Activated CD8-positive, alpha-beta memory T cell treated with anti-CD3 and anti-CD28 coated beads, Interleukin-2, amount 10 ng/mL, durations not matched to agents 7 days and 5 days (primary cell): ENCODE results near the gene C4BPB. TPM values are rescaled to one million over a fixed set of nuclear protein-coding genes. Genes with fewer than 3 reads are reported as not detected.

Experiments used
- ATAC-seq: fragments of 150-1000 bp; cut with Tn5 transposase; one replicate; pipeline ENCODE4 v1.10.0; 2021; ENCODE audit warnings: moderate library complexity
- CTCF ChIA-PET: fragments of 350-600 bp; sonication (Branson Sonifier 250); formaldehyde crosslinking; loops from one replicate; lab custom pipeline; 2021; ENCODE audit warnings: antibody characterized with exemption; lab: Charles Lee
- DNase-seq: peaks from one replicate; pipeline ENCODE4 v3.0.0-alpha.2; 2020
- H3K27ac Mint-ChIP-seq: one replicate; pipeline ENCODE4 v1.8.0; 2021; ENCODE audit warnings: mild to moderate bottlenecking, mixed read lengths
- H3K27me3 Mint-ChIP-seq: one replicate; pipeline ENCODE4 v1.8.0; 2021; ENCODE audit warnings: mixed read lengths
- H3K36me3 Mint-ChIP-seq: one replicate; pipeline ENCODE4 v1.8.0; 2021; ENCODE audit warnings: mild to moderate bottlenecking, mixed read lengths
- H3K4me1 Mint-ChIP-seq: one replicate; pipeline ENCODE4 v1.8.0; 2021; ENCODE audit warnings: mixed read lengths
- H3K4me3 Mint-ChIP-seq: one replicate; pipeline ENCODE4 v1.8.0; 2021; ENCODE audit warnings: mild to moderate bottlenecking, moderate library complexity, mixed read lengths
- H3K9me3 Mint-ChIP-seq: one replicate; pipeline ENCODE4 v1.8.0; 2022; ENCODE audit warnings: low read depth, mixed read lengths
- total RNA-seq, 2 experiments: library from RNA; stranded (reverse); gene quantifications; one replicate each; pipeline ENCODE4 v1.2.3, GENCODE V29; 2021

The C4BPB gene
- total RNA-seq, 2 experiments from 2014 or later, result 0.91 to 1.1 TPM

DNA sequence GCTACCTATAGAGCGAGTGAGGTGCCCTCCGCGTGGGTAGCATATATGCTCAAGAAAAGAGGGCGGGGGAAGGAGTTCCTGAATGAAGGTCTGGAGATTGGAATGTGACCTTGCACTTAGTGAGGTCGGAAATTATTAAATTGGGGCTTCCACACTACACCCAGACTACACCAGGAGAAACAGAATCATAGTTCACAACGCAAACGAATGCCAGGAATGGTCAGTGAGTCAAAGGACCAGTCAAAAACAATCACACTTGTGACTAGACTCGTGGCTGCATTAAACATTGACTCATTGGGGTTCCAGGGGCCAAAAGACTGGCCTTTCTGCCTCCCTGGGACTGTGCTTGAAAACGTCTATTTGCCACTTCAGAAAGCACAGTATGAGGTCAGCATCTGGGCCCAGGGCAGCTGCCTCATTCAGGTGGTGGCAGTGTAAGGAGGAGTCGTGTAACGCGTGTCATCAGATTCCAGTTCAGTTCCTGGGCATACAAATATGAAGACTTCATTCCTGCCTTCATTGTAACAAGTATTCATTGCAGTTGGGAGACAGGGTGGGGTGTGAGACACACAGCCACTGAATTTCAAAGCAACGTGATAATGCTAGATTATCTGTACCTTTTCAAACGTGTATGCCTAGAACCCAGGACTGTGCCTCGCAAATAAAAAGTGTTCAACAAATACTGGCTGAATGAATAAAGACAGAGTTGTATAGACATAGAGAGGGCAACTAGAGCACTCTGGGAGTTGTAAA, 37.3 kb upstream of the C4BPB start, which contains the start of gene YOD1:
YOD1 (minus strand) TSS at position 18 of the 753 bp plus-strand sequence. CDS start 178 bp downstream, outside the sequence.
- peak within 1 kb of the TSS; percentile 95 for H3K4me3 Mint-ChIP-seq
- peaks cover 3% of the 10 kb centered on the region for H3K27me3 Mint-ChIP-seq
- H3K27ac Mint-ChIP-seq, result peak within 1 kb of the TSS; percentile 93
- no peaks in the 10 kb centered on the region for H3K9me3 Mint-ChIP-seq
- peaks cover 51% of the 10 kb centered on the region for H3K4me1 Mint-ChIP-seq
- DNase-seq, result no peak
- CTCF ChIA-PET, result interaction anchor here (2.3 to 2.8 kb wide), 2 partner anchors 16 to 32 kb away, joined by 9 to 18 read pairs; no protein-coding TSS in a partner anchor
- ATAC-seq, result no peak
- peaks cover 21% of the 10 kb centered on the region for H3K36me3 Mint-ChIP-seq

DNA sequence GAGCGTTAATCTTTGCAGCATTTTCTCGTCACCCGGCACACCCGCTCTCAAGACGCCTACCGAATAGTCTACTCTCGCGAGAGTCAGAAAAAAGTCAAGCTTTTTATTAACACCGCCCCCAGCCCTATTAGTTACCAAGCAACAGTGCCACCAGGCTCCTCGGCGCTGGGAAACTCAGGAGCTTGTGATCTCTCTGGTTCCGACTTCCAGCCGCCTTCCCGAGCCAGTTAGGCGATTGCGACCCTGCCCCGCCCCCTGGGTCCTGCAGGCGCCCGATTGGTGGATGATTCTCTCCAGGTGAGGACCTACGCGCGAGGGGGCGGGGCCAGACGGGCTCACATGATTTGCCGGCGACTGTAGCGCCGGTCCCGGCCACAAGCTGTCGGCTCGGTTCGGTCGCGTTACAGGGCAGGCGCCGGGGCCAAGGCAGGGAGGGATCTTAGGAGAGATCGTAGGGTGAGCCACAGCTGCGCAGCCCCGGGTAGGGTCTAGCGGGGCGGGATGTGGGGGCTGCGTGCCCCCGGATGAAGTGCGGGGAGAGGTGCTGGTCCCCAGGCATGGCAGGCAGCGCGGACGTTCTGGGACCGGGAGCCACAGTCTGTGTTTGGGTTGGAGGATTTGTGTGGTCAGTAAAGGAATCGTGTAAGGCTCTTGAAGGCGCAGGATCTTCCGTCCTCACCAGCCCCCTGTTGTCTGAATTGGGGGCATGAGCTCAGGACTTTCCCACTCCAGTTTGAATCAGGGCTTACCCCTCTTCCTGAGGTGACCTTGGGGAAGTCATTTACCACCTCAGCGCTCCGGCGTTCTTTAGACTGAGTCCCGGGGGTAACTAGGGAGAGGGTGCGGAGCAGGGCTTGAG, 35.5 kb upstream of the C4BPB start, which contains the start of gene PFKFB2:
PFKFB2 (plus strand) TSS at position 365 of the 859 bp plus-strand sequence. CDS start 1,443 bp downstream, outside the sequence.
- peak within 1 kb of the TSS; percentile 93 for H3K4me3 Mint-ChIP-seq
- ATAC-seq, result peak; percentile 90
- H3K36me3 Mint-ChIP-seq, result peaks cover 8% of the 10 kb centered on the region
- peak within 1 kb of the TSS; percentile 82 for H3K27ac Mint-ChIP-seq
- H3K27me3 Mint-ChIP-seq, result peaks cover 5% of the 10 kb centered on the region
- CTCF ChIA-PET, result interaction anchor here (0.8 to 2.3 kb wide), 14 partner anchors 10 to 446 kb away, joined by 3 to 10 read pairs (median 5); no protein-coding TSS in a partner anchor
- H3K4me1 Mint-ChIP-seq, result peaks cover 37% of the 10 kb centered on the region
- no peaks in the 10 kb centered on the region for H3K9me3 Mint-ChIP-seq
- DNase-seq, result peak; percentile 95

DNA sequence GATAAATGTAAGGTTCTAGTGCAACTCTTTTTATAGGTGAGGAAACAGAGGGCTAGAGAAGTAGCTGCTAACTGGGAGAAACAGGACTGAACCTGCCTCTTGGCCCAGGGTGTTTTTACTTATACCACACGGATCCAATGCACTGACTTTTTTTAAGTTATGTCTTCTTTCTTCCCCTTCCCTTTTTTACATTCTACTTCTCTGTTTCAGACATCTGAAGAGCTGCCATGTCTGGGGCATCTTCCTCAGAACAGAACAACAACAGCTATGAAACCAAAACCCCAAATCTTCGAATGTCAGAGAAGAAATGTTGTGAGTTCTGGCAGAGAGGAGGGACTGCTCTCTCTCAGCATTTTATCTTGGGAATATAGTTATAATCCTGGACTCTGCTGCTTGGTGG, 34.2 kb upstream of the C4BPB start:
- no peak overlapping the region for H3K27ac Mint-ChIP-seq
- peaks cover 2% of the 10 kb centered on the region for H3K36me3 Mint-ChIP-seq
- H3K4me1 Mint-ChIP-seq, result peaks cover 31% of the 10 kb centered on the region
- CTCF ChIA-PET, result interaction anchor here (2.4 kb wide), 1 partner anchor 25 kb away, joined by 9 read pairs; no protein-coding TSS in a partner anchor
- H3K4me3 Mint-ChIP-seq, result no peak overlapping the region
- H3K27me3 Mint-ChIP-seq, result peaks cover 5% of the 10 kb centered on the region
- ATAC-seq (no peak), DNase-seq (no peak)
- H3K9me3 Mint-ChIP-seq, result no peaks in the 10 kb centered on the region

DNA sequence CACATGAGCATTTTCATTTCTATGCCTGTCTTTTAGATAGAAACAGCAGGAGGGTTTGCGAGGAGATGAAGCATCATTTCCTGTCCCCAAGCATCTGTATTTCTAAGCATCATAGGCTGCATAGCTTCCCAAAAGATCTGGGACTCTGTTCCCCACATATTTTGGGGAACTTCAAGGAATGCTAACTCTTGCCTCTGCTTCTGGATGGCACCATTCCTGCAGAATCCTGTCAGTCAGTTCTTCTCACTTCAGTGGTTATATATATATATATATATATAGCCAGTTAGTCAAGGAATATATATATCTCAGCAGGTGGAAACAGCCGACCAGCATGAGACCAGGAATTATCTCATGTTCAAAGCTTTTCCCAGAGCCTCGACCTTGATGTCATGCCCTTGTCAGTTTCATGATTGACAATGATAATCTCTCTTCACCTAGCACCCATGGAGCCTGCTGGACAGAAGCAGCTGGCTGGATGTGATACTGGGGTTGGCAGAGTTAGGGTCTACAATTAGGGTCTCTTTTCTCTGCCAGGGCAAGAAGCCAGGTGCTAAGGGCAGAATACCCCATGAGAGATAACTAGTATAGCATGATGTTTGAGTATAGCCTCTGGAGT, 33.2 kb upstream of the C4BPB start:
- no peak overlapping the region for H3K4me3 Mint-ChIP-seq
- H3K9me3 Mint-ChIP-seq, result no peaks in the 10 kb centered on the region
- peaks cover 5% of the 10 kb centered on the region for H3K27me3 Mint-ChIP-seq
- no peak for ATAC-seq
- H3K4me1 Mint-ChIP-seq, result peaks cover 28% of the 10 kb centered on the region
- H3K27ac Mint-ChIP-seq, result no peak overlapping the region
- DNase-seq, result no peak
- CTCF ChIA-PET, result interaction anchor here (0.8 to 2.4 kb wide), 3 partner anchors 13 to 24 kb away, joined by 3 to 9 read pairs (median 3); no protein-coding TSS in a partner anchor
- H3K36me3 Mint-ChIP-seq, result no peaks in the 10 kb centered on the region

DNA sequence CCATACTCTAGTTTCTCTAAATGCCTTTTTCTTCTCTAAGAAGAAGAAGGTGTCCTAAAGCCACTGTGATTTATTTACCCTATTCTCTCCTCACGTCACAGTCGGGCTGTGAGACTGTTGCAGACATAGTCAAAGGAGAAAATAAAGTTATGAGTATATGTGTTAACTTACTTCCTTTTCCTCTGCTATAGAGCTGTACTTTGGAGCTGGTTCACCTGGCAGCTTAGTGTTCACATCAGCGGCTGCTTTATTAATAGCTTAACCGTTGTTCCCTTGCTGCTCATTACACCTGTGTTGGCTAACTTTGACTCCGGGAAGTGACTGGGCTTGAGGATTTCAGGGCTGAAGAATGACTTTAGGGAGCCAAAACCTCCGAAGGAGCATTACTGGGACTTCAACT, 32.0 kb upstream of the C4BPB start:
- Mint-ChIP-seq H3K4me1 (peaks cover 20% of the 10 kb centered on the region), H3K36me3 (no peaks in the 10 kb centered on the region), H3K27ac (no peak overlapping the region), H3K27me3 (peaks cover 5% of the 10 kb centered on the region), H3K4me3 (no peak overlapping the region), H3K9me3 (no peaks in the 10 kb centered on the region)
- DNase-seq (no peak), ATAC-seq (no peak)
- CTCF ChIA-PET, result interaction anchor here (0.7 to 2.4 kb wide), 3 partner anchors 12 to 240 kb away, joined by 3 to 9 read pairs (median 4); no protein-coding TSS in a partner anchor

DNA sequence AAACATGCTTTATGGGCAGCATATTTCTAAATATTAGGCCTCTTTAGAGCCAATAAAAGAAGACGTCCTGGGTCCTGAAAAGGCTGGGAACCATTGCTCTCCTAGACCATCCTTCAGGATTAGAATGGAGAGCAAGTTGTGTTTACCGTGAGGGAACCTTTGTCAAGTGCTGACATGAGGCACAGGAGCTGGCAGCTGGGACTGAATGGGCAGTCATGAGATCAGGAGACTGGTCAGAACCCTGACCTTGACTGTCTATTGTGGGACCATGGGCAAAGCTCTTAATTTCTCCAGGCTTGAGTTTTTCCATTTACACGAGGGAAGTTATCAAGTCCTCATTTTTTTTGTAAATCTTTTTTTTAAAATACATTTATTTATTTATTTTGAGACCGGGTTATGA, 30.4 kb upstream of the C4BPB start:
- Mint-ChIP-seq H3K9me3 (no peaks in the 10 kb centered on the region), H3K27me3 (peaks cover 5% of the 10 kb centered on the region), H3K27ac (no peak overlapping the region), H3K4me1 (peaks cover 6% of the 10 kb centered on the region), H3K4me3 (no peak overlapping the region), H3K36me3 (no peaks in the 10 kb centered on the region)
- CTCF ChIA-PET, result interaction anchor here (1.4 kb wide), 1 partner anchor 11 kb away, joined by 4 read pairs; no protein-coding TSS in a partner anchor
- ATAC-seq, result no peak
- DNase-seq, result no peak

DNA sequence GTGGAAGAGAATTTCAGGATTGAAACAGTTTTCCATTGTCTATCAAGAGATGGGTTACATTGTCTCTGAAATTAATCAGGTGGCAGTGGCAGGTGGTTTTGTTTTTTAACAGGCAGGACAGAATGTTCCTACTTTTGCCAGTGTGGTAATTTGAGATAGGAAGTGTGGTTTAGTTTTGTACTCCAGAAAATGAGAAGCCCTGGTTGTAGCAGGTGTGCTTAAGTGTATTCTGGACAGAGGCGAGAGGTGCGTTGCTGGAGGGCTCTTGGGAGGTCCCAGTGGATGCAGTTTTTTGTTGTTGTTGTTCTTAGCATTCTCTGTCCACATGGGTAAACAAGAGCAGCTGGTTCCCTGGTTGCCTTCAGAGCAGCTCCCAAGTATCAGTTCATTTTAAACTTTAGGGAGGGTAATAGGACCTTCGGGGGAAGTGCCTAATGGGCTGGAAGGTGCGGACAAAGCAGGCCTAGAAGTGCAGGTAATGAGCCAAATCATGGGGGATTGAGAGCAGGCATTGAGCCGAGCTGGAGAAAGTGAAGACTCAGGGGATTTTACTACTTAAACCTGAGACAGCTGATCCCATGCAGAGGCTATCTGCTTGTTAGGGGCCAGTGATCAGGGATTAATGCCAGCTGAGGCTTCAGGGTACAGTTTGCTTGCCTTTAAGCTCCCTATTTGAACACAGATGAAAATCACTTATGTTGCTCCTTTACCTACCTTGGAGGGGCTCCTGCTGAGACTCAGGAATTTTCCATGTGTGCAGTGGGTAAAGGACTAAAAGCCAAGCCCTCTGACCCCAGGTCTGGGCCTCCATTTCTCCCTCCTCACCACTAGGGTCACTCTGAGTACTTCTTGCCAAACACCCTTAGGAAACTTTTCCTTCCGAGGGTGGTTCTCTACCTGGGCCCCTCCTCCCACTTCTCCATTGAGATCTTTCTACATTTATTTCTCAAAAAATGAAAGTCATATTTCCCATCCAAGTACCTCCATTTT, 29.5 kb upstream of the C4BPB start:
- peaks cover 2% of the 10 kb centered on the region for H3K4me1 Mint-ChIP-seq
- H3K27me3 Mint-ChIP-seq, result peaks cover 3% of the 10 kb centered on the region
- ATAC-seq (no peak), DNase-seq (no peak)
- CTCF ChIA-PET, result interaction anchor here (1.0 to 1.7 kb wide), 3 partner anchors 10 to 21 kb away, joined by 3 to 8 read pairs (median 4); no protein-coding TSS in a partner anchor
- H3K36me3 Mint-ChIP-seq, result no peaks in the 10 kb centered on the region
- H3K4me3 Mint-ChIP-seq, result no peak overlapping the region
- H3K27ac Mint-ChIP-seq, result no peak overlapping the region
- no peaks in the 10 kb centered on the region for H3K9me3 Mint-ChIP-seq

DNA sequence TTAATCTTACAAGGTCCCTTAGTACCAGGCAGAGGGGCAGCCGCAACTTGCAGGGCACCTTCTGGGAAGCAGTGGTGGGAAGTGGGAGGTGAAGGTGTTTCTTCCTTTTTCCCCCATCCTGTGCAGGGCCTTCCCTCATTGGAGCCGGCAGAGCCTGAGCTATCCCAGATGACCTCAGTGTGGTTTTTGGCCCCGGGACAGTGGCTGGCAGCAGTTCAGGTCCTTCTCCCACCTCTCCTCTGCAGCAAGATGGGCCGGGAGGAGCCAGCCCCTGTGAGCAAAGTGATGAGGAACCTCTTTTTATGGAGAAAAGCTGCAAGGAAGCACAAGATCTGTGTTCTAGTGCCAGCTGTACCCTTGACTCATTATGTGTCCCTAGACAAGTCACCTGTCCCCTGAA, 28.8 kb upstream of the C4BPB start:
- CTCF ChIA-PET, result interaction anchor here (0.7 to 1.7 kb wide), 4 partner anchors 11 to 25 kb away, joined by 3 to 8 read pairs (median 4); no protein-coding TSS in a partner anchor
- Mint-ChIP-seq H3K4me3 (no peak overlapping the region), H3K27me3 (peaks cover 2% of the 10 kb centered on the region), H3K9me3 (no peaks in the 10 kb centered on the region), H3K36me3 (no peaks in the 10 kb centered on the region), H3K27ac (no peak overlapping the region), H3K4me1 (no peaks in the 10 kb centered on the region)
- DNase-seq, result no peak
- ATAC-seq, result no peak

DNA sequence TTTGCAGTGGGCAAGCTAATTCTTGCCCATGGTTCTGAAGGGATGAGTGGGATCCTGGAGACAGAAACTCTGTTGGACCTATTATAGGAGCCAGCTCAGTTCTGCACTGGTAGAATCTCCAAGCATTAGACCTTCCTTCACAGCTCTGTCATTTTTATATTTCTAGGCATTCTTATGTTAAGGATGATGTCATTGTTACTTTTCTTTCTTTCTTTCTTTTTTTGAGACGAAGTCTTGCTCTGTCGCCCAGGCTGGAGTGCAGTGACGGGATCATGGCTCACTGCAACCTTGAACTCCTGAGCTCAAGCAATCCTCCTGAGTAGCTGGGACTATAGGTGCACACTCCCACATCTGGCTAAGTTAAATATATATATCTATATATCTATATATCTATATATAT, 28.1 kb upstream of the C4BPB start:
- Mint-ChIP-seq H3K9me3 (no peaks in the 10 kb centered on the region), H3K4me3 (no peak overlapping the region), H3K36me3 (no peaks in the 10 kb centered on the region), H3K4me1 (no peaks in the 10 kb centered on the region), H3K27me3 (peaks cover 2% of the 10 kb centered on the region), H3K27ac (no peak overlapping the region)
- CTCF ChIA-PET, result interaction anchor here (0.7 to 1.7 kb wide), 5 partner anchors 11 to 24 kb away, joined by 3 to 8 read pairs (median 4); no protein-coding TSS in a partner anchor
- ATAC-seq, result no peak
- DNase-seq, result no peak

DNA sequence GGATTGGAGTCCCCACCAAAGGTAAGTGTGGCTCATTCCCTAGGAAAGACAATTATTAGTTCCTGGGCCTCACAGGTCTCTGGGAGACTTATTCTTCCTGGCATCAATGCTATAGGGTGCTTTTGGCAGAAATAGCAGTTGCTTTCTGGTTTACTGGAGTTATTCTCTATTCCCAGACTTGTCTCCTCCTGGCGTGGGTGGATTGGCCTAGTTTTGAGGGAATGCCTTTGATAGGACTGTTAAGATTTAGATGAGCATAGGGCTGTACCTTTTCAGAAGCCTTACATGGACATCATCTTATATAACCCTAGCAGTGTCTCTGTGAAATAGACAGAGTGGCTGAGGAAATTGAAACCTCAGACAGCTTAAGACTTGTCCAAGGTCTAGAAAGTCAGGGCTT, 26.6 kb upstream of the C4BPB start:
- ATAC-seq, result no peak
- H3K9me3 Mint-ChIP-seq, result no peaks in the 10 kb centered on the region
- H3K4me3 Mint-ChIP-seq, result no peak overlapping the region

DNA sequence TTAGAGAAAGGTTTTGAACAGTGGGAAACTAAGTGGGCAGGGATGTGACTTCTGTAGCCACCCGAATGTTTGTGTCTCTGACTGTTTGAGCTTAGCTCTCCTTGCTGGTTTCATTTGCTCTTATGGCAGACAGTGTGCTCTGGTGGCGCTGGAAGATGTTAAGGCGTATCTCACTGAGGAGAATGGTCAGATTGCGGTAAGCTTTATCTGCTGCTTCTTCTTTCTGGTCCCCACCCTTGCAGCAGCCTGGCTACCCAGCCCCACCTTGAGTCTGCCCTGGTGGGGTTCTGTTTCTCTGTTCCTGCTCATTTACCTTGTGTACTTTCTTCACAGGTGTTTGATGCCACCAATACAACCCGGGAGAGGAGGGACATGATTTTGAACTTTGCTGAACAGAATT, 25.6 kb upstream of the C4BPB start:
- Mint-ChIP-seq H3K4me1 (no peaks in the 10 kb centered on the region), H3K27ac (no peak overlapping the region)

More for the DNA sequence above, 26.6 kb upstream of the C4BPB start:
- Mint-ChIP-seq H3K27me3 (no peaks in the 10 kb centered on the region), H3K27ac (no peak overlapping the region), H3K4me1 (no peaks in the 10 kb centered on the region), H3K36me3 (no peaks in the 10 kb centered on the region)
- CTCF ChIA-PET, result interaction anchor here (1.2 kb wide), 1 partner anchor 14 kb away, joined by 4 read pairs; no protein-coding TSS in a partner anchor
- DNase-seq, result no peak

More for the DNA sequence above, 25.6 kb upstream of the C4BPB start:
- ATAC-seq (no peak), DNase-seq (no peak)
- H3K36me3 Mint-ChIP-seq, result no peaks in the 10 kb centered on the region
- H3K27me3 Mint-ChIP-seq, result no peaks in the 10 kb centered on the region
- no peak overlapping the region for H3K4me3 Mint-ChIP-seq
- no peaks in the 10 kb centered on the region for H3K9me3 Mint-ChIP-seq
- CTCF ChIA-PET, result interaction anchor here (1.5 kb wide), 1 partner anchor 9 kb away, joined by 4 read pairs; the partner anchor contains the start of gene PFKFB2
